Activated CD4-positive, alpha-beta T cell treated with anti-CD3 and anti-CD28 coated beads for 48 hours (primary cell): ENCODE measurements around the gene CCDC71.
A peak's percentile ranks its signal among the peaks of the same experiment; 100 is the strongest.

Source experiments
- DNase-seq: peaks from one replicate; pipeline ENCODE4 v3.0.0-alpha.2; 2020

The CCDC71 gene

DNA sequence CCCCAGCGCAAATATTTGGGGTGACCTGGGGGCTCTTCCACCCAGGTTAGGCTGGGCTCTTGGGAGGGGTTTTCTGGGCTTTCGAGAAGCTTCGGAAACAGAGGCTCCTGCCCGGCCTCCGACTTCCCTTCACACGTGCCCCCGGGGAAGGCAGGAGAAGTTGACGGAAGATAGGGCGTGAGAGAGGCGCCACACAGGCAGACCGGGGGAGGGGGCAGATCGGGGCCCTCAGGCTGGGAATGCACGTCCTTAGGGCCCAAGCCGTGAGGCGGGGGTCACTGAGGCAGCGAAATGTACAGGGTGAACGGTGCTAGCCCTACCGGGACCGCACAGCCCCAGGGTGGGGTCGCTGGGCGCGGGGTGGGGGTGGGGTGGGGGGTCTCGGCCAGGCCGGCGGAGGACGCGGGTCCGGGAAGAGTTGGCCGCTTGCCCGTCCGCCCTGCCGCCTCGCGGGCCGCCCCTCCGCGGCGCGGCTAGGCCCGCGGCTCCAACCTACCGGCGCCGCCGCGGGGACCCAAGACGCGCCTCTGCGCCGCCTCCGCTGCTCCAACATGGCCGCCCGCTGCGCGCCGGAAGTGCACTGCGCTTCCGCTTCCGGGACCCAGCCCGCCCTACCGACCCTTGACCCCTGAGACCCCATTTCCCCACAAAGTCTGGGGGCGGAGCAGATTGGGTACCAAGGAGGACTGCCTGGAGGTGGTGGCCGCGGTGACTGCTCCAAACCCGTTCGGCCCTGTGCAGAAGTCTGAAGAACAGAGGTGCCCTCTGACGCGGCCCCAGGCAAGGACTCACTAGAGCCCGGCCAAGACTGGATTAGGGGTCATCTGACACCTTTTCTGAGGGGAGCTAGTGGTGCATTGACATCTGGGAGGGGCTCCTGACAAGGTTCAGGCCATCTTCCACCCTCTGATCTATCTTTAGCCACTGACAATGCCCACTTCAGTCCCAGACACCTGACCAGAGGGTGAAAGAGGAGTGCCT lies at the start of gene CCDC71:
Gene CCDC71 (minus strand): TSS at position 561 of the 981 bp plus-strand sequence. CDS start 2,123 bp downstream, outside the sequence.
- peak; percentile 86 for DNase-seq

GRCh38 chr3:49213998-49214397 lies 47.9 kb upstream of the CCDC71 start:
- no peak for DNase-seq

DNA sequence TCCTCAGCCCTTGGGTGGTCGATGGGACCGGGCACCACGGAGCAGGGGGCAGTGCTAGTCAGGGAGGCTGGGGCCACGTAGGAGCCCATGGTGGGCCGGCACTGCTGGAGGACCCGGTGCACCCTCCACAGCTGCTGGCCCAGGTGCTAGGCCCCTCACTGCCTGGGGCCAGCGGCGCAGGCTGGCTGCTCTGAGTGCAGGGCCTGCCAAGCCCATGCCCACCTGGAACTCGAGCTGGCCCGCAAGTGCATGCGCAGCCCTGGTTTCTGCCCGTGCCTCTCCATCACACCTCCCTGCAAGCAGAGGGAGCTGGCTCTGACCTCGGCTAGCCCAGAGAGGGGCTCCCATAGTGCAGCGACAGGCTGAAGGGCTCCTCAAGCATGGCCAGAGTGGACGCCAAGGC lies 47.4 kb upstream of the CCDC71 start:
- DNase-seq, result no peak

GRCh38 chr3:49199900-49200281 lies 33.8 kb upstream of the CCDC71 start:
- DNase-seq, result no peak

DNA sequence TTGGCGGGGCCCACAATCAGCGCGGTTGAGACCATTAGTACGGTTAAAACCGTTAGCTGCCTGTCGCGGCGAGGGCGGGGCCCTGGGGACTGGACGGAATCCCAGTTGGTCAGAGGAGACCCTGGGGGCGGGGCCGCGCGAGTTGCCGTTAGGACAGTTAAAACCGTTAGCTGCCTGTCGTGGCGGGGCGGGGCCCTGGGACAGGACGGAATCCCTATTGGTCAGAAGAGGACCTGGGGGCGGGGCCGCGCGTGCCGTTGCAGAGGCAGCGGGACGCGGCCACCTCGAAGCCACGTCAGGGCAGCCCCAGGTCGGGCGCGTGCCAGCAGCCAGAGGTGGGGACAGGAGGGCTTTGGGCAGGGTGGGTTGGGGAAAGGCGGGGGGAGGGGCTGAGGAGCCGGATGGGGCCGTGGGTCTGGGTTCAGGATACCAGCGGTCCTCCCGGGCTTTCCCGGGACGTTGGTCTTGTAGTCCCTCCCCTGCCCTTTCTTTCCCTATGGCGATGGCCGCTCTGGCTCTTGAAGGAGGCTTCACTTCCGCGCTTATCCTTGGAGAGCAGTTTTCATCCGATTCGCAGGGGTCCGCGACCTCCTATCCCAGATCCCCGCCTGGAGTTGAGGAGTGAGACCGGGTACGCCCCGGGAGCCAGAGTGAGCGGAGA lies 33.2 kb upstream of the CCDC71 start:
- peak; percentile 53 for DNase-seq

GRCh38 chr3:49198611-49199230 lies 32.6 kb upstream of the CCDC71 start:
- DNase-seq, result no peak

DNA sequence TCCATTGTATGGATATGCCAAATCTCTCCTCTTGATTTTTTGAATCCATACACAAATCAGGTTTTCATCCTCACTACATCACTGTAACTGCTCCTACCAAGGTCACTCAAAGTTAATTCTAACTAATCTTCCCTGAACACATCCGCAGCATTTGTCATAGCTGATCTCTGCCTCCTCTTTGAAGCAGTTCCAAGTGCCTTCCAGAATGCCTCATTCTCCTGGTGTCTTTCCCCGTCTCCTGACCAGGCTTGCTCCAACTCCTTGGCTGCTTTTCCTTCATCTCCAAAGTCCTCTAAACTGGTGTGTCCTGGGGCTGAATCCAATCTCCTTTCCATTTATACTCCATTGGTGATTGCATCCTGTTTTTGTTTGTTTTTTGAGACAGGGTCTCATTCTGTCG lies 32.0 kb upstream of the CCDC71 start:
- no peak for DNase-seq

- DNase-seq, result no peak
Measured at GRCh38 chr3:49191741-49192140, 25.6 kb upstream of the CCDC71 start.

DNA sequence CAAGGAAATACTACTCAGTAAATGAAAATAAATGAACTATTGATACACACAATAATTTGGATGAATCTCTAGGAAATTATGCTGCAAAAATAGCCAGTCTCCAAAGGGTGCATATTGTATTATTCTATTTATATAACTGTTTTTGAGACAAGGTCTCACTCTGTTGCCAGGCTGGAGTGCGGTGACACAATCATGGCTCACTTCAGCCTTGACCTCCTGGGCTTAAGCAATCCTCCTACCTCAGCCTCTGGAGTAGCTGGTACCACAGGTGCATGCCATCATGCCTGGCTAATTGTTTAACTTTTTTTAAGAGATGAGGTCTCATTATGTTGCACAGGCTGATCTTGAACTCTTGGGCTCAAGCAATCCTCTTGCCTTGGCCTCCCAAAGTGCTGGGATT lies 17.7 kb upstream of the CCDC71 start:
- no peak for DNase-seq

DNA sequence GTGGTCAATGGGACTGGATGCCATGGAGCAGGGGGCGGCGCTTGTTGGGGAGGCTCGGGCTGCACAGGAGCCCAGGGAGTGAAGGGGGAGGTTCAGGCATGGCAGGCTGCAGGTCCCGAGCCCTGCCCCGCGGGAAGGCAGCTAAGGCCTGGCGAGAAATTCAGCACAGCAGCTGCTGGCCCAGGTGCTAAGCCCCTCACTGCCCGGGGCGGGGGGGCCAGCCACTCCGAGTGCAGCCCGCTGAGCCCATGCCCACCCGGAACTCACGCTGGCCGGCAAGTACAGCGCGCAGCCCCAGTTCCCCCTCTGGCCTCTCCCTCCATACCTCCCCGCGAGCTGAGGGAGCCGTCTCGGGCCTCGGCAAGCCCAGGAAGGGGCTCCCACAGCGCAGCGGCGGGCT lies 16.6 kb upstream of the CCDC71 start:
- no peak for DNase-seq

- DNase-seq, result no peak
Measured at GRCh38 chr3:49181351-49181750, 15.2 kb upstream of the CCDC71 start.

DNA sequence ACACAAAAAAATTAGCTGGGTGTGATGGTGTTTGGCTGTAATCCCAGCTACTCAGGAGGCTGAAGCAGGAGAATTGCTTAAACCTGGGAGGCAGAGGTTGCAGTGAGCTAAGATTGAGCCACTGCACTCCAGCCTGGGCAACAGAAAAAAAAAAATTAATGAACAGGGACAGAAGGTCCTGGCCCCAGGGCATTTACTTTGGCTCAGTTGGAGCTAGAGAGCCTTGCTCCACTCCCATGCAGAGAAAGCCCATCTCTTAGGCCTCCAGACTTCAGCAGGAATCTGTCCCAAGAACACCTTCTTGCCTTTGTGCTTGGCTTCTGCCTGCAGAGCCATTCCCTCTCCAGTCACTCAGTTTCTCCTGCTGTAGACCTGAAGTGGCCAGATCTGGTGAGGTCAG lies 14.0 kb upstream of the CCDC71 start:
- no peak for DNase-seq

DNA sequence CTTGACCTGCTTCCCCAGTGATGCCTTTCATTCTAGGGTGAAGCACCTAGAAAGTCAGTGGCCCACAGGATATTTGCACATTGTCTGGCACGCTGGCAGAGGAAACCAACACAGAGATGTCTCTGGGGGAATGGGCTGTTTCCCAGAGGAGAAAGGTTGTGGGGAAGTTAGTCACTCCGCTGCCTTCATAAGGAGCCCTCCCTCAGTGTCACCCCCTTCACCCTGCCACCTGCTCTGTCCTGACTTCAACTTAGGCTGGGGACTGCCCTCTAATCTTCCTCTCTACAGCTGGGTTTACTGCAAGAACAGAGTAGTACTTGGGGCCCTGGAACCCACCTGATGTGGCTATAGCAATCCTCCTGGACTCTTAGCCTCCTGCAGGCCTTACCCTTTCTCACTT lies 10.9 kb upstream of the CCDC71 start:
- no peak for DNase-seq

DNA sequence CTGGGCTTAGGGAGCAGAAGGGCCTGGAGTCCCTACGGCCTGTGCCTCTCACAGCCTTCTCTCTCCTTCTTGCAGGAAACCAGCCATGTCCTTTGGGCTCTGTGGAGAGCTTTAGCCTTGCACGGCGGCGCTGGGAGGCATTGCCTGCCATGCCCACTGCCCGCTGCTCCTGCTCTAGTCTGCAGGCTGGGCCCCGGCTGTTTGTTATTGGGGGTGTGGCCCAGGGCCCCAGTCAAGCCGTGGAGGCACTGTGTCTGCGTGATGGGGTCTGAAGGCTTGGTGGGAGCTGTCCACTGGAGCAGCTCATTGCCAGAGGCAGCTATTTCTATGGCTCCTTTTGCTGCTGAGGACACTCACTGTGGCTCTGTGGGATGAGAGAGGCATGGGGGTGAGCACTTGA lies 9.4 kb upstream of the CCDC71 start:
- no peak for DNase-seq

DNA sequence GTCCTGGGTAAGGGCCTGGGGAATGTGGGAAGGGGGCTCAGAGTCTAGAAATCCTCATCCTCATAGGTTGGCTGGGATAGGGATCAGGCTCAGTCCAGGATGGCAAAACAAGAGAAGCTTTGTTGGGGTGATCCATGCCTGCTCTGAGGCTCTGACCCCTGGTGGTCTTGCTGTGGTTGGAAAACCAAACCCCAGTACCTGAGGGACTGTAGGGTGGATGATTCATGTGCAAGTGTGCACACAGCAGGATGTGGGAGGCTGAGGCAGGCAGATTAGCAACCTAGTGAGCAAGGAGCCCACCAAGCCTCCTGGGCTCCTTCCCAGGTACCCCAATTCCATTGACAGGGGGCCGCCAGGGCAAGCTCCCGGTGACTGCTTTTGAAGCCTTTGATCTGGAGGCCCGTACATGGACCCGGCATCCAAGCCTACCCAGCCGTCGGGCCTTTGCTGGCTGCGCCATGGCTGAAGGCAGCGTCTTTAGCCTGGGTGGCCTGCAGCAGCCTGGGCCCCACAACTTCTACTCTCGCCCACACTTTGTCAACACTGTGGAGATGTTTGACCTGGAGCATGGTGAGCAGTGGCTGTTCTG lies 8.4 kb upstream of the CCDC71 start:
- no peak for DNase-seq

GRCh38 chr3:49173792-49174170 lies 7.7 kb upstream of the CCDC71 start:
- DNase-seq, result no peak

DNA sequence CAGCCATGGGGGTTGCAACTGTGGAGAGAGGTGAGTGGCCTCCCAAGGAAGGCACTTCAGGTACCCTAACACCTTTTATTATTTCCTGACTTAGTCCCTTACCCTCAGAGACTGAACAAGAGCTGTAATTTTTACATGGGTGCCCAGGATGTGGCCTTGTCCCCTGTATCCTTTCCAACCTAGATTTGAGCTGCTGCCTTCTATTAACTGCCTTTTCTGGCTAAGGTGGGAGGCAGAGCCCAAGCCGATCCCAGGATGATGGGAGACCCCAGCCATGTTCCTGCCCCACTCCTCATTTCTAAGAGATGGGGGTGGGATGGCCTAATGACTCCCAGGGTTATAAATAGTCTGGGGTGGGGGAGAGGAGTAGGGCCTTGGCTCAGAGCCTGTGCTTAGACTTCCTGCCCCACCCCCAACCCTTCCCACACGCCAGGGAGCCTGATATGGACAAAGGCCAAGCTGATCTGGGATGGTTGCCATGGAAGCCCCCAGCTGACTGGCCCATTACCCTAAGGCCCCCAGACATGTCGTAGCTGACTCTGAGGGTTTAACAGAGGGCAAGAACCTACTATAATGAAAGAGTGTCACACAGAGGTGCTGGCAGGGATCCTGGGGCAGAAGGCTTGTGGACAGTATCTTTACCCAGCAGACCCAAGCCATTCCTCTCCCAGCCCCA lies 7.1 kb upstream of the CCDC71 start:
- no peak for DNase-seq

- no peak for DNase-seq
Measured at GRCh38 chr3:49172551-49173041, 6.5 kb upstream of the CCDC71 start.

DNA sequence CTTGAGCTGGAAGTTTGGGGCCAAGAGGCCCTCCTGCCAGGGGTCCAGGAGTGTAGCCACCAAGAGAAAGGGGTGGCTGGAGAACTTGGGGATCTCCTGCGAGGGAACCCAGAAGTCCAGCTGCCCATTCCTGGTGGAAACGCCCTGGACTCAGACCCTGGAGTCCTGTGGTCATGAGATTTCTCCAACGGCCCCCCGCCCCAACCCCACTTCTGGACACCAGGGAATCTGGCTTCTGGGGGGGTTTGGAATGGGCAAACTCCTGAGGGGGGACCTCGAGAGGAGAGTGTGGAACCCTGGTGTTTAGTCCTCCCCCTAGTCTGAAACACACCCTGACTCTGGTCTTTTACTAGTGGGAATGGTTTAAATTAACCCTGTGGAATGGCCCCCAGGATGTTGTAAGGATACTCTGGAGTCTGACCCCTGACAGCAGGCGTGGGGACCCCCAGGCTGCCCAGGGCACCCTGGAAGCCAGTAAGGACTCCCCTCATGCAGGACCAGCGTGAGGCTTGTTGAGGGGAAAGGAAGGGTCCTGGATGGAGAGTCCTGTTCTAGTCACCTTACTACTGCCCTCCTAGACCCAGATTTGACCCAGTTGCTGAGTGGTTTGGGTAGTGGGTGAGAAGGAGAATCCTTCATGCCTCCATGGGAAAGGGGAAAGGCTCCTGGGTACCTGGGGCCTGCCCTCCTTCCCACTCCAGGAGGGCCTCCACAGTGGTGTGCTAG lies 5.8 kb upstream of the CCDC71 start:
- no peak for DNase-seq

DNA sequence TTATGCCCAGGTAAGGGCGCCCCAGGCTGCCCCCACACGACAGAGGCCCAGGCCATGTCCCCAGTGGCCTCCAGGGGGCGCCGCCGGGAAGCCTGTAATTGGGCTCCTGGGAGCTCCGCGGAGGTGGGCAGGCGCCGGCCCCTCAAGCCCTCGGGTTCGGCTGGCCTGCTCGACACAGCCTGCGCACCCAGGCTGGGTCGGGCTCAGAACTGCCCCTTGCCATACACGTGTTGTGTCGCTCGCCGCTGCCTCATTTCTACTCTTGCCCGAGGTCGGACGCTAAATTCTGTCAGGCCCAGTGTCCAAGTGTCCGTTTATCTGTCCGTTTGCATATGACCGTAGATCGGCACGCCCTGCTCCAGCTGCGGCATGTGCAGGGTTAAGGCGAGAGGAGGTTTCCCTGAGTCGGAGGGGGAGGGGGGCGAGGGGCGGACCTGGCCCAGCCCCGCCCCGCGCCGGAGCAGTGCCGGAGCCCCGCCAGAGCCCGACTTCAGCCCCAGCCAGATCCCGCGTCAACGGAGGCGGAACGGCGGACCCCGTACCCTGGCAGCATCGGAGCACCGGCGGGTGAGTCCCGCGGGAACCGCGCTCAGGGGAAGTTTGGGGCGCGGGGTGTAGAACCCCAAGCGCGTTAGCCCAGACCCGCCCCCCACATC lies 5.1 kb upstream of the CCDC71 start, which contains the start of gene KLHDC8B:
Gene KLHDC8B (plus strand): TSS at position 480 of the 656 bp plus-strand sequence. CDS start 1,172 bp downstream, outside the sequence.
- peak; percentile 91 for DNase-seq

DNA sequence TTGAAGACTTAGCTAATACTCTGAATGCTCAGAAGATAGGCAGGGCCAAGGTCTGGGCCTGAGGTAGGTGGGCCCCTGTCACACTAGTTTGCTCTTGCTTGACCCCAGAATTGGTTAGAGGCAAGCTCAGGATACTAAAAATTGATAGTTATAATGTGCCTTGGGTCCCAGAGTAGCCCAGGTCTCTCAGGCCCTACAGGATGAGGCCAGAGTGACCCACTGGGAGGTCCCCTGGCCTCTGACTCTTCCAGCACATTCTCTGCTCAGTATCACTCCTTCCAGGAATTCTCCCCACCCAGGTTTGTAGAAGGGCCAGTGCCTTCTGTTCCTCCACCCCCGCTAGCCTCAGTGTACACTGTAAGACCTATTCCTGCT lies 4.6 kb upstream of the CCDC71 start:
- DNase-seq, result no peak
